ENCODE results near the gene TCF4.

The TCF4 gene

DNA sequence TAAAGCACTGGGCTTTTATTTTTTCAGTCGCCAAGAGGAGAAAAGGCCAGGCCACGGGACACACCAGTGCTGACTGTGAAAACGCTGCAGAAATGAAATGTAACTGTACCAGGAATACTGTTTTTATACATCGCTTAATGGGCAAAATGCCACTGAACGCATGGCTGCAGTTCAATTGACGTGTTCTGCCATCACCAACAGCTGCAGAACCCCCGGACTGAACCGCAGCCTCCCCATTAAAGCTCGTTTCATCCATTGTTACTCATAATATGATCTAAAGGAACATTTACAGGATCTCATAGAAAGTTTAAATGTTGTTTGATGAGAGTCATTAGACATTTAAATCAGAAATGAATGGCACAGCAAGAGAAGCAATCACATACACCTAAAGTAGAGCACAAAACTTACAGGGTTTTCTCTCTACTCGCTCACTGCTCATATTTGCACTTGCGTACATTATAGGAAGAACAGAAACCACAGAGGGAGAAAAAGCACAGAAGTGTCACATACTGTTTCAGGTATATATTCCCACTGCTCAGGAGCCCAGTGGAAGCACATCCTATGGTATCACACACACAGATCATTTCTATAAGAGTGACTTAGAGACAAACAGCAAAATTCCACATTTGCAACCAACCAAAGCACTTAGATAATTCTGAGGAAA lies 35.3 kb downstream of the TCF4 start:
- H3F3A ChIP-seq (ENCODE audit: control insufficient read depth, insufficient read depth), result no peaks in the 10 kb centered on the region
- no peak overlapping the region for H3K27ac ChIP-seq (ENCODE audit: low read depth, low read length)
- TF ChIP-seq EZH2phosphoT487 (IDR thresholded peaks at IDR 0.05; ENCODE audit: borderline replicate concordance, low read length), result no peak
- H3K79me2 ChIP-seq (ENCODE audit: control insufficient read depth, low read length), result peaks cover 86% of the 10 kb centered on the region
- H3K9me3 ChIP-seq (ENCODE audit: control insufficient read depth, insufficient read depth, low read length), result no peaks in the 10 kb centered on the region
- H4K20me1 ChIP-seq (ENCODE audit: control insufficient read depth, insufficient read depth, low read depth, low read length), result no peaks in the 10 kb centered on the region
- peaks cover 5% of the 10 kb centered on the region; the same call in 1 of the 2 replicates for H3K4me1 ChIP-seq (ENCODE audit: control insufficient read depth, low read length)
- H3K9me2 ChIP-seq (replicated peaks; ENCODE audit: control insufficient read depth, low read length), result no peaks in the 10 kb centered on the region
- no peaks in the 10 kb centered on the region for H3K27me3 ChIP-seq (ENCODE audit: control insufficient read depth, low read length)
- no peak overlapping the region for H3K4me3 ChIP-seq (ENCODE audit: low read length)
- H3K36me3 ChIP-seq (ENCODE audit: control insufficient read depth, low read length), result peaks cover 31% of the 10 kb centered on the region
- no peak overlapping the region for H3K4me2 ChIP-seq (ENCODE audit: low read length)

DNA sequence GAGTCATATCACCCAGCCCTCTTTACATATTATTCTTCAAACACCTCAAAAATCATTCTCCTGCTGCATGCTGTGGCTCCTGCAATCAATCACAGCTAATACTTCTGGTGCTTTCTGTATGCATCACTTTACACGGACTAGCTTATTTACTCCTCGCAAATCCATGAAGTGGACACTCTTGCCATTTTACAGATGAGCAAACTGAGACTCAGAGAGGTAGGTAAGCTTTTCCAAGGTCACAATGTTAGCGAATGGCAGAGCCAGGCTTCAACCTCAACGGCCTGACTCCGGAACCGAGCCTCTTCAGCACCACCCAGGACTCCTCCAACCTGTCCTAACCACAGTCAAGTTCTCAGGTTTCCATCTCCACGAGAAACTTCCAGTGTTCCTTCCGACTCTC lies 36.8 kb downstream of the TCF4 start:
- Histone ChIP-seq H3K27ac (ENCODE audit: low read depth, low read length) (no peak overlapping the region), H3K9me3 (ENCODE audit: control insufficient read depth, insufficient read depth, low read length) (no peaks in the 10 kb centered on the region), H3K79me2 (ENCODE audit: control insufficient read depth, low read length) (peaks cover 87% of the 10 kb centered on the region), H3K27me3 (ENCODE audit: control insufficient read depth, low read length) (no peaks in the 10 kb centered on the region), H3F3A (ENCODE audit: control insufficient read depth, insufficient read depth) (no peaks in the 10 kb centered on the region), H4K20me1 (ENCODE audit: control insufficient read depth, insufficient read depth, low read depth, low read length) (no peaks in the 10 kb centered on the region), H3K9me2 (replicated peaks; ENCODE audit: control insufficient read depth, low read length) (no peaks in the 10 kb centered on the region), H3K4me3 (ENCODE audit: low read length) (no peak overlapping the region), H3K36me3 (ENCODE audit: control insufficient read depth, low read length) (peaks cover 28% of the 10 kb centered on the region), H3K4me2 (ENCODE audit: low read length) (no peak overlapping the region), H3K4me1 (ENCODE audit: control insufficient read depth, low read length) (peaks cover 11% of the 10 kb centered on the region)
- no peak for TF ChIP-seq EZH2phosphoT487 (IDR thresholded peaks at IDR 0.05; ENCODE audit: borderline replicate concordance, low read length)

DNA sequence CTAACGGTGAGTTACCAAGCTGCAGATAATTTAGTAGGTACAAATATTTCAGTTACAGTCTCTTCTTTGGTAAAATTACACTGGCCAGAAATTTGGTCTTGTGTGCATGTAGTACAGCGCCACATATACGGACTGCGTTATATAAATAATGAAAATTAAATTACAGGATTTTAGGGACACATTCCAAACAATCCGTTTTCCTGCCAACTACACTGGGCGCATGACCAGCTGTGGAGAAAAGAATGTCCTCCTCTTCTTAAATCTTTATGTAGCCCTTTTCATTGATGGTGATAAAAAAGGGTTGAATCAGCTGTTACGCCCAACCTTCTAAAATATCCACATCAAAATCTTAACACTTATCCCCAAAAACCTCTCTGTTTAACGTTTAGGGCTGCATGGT lies 37.5 kb downstream of the TCF4 start:
- Histone ChIP-seq H3K36me3 (ENCODE audit: control insufficient read depth, low read length) (peaks cover 28% of the 10 kb centered on the region), H3K9me2 (replicated peaks; ENCODE audit: control insufficient read depth, low read length) (no peaks in the 10 kb centered on the region), H3K27ac (ENCODE audit: low read depth, low read length) (no peak overlapping the region), H3K27me3 (ENCODE audit: control insufficient read depth, low read length) (no peaks in the 10 kb centered on the region), H3K4me3 (ENCODE audit: low read length) (no peak overlapping the region), H3F3A (ENCODE audit: control insufficient read depth, insufficient read depth) (no peaks in the 10 kb centered on the region), H4K20me1 (ENCODE audit: control insufficient read depth, insufficient read depth, low read depth, low read length) (no peaks in the 10 kb centered on the region), H3K79me2 (ENCODE audit: control insufficient read depth, low read length) (peaks cover 87% of the 10 kb centered on the region), H3K9me3 (ENCODE audit: control insufficient read depth, insufficient read depth, low read length) (no peaks in the 10 kb centered on the region), H3K4me1 (ENCODE audit: control insufficient read depth, low read length) (peaks cover 11% of the 10 kb centered on the region), H3K4me2 (ENCODE audit: low read length) (no peak overlapping the region)
- TF ChIP-seq, protein P1, sequence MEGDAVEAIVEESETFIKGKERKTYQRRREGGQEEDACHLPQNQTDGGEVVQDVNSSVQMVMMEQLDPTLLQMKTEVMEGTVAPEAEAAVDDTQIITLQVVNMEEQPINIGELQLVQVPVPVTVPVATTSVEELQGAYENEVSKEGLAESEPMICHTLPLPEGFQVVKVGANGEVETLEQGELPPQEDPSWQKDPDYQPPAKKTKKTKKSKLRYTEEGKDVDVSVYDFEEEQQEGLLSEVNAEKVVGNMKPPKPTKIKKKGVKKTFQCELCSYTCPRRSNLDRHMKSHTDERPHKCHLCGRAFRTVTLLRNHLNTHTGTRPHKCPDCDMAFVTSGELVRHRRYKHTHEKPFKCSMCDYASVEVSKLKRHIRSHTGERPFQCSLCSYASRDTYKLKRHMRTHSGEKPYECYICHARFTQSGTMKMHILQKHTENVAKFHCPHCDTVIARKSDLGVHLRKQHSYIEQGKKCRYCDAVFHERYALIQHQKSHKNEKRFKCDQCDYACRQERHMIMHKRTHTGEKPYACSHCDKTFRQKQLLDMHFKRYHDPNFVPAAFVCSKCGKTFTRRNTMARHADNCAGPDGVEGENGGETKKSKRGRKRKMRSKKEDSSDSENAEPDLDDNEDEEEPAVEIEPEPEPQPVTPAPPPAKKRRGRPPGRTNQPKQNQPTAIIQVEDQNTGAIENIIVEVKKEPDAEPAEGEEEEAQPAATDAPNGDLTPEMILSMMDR (IDR thresholded peaks at IDR 0.05; ENCODE audit: low read depth, low read length, poor library complexity, severe bottlenecking), result no peak
- TF ChIP-seq EZH2phosphoT487 (IDR thresholded peaks at IDR 0.05; ENCODE audit: borderline replicate concordance, low read length), result no peak

DNA sequence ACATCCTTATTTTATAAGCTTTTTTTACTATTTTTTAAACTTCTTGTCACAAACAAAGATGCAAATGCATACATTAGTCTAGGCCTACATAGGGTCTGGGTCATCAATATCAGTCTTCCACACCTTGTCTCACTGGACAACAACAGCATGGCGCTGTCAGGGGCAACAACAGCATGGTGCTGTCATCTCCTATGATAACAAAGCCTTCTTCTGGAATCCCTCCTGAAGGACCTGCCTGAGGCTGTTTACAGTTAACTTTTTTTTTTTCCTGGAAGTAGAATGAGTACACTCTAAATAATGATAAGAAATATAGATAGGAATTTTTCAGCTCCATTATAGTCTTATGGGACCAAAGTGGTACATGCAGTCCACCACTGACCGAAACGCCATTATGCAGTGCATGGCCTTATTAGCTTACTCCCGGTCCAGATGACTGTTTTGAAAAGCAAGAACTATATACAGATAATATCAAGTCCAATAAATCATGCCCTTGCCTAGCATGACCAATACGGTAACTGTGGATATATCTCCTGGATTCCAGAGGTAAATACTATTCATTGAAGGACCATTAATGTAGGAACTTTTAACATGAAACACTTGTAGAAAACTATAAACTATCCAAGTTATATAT lies 38.4 kb downstream of the TCF4 start:
- no peak for TF ChIP-seq EZH2phosphoT487 (IDR thresholded peaks at IDR 0.05; ENCODE audit: borderline replicate concordance, low read length)
- TF ChIP-seq, protein P1 (IDR thresholded peaks at IDR 0.05; ENCODE audit: low read depth, low read length, poor library complexity, severe bottlenecking), result no peak
- Histone ChIP-seq H4K20me1 (ENCODE audit: control insufficient read depth, insufficient read depth, low read depth, low read length) (no peaks in the 10 kb centered on the region), H3K9me2 (replicated peaks; ENCODE audit: control insufficient read depth, low read length) (no peaks in the 10 kb centered on the region), H3K4me1 (ENCODE audit: control insufficient read depth, low read length) (peaks cover 11% of the 10 kb centered on the region), H3K79me2 (ENCODE audit: control insufficient read depth, low read length) (peaks cover 86% of the 10 kb centered on the region), H3K4me3 (ENCODE audit: low read length) (no peak overlapping the region), H3F3A (ENCODE audit: control insufficient read depth, insufficient read depth) (no peaks in the 10 kb centered on the region), H3K9me3 (ENCODE audit: control insufficient read depth, insufficient read depth, low read length) (no peaks in the 10 kb centered on the region), H3K4me2 (ENCODE audit: low read length) (no peak overlapping the region), H3K27ac (ENCODE audit: low read depth, low read length) (no peak overlapping the region), H3K27me3 (ENCODE audit: control insufficient read depth, low read length) (no peaks in the 10 kb centered on the region), H3K36me3 (ENCODE audit: control insufficient read depth, low read length) (peaks cover 29% of the 10 kb centered on the region)

All from DOHH2 (cell line).